Limb (tissue), 2 donors: ENCODE data around the gene PNKP.

Experiments
- DNase-seq, 2 donors: peaks; one replicate each; pipeline ENCODE4 v3.0.0-alpha.2; 2016; ENCODE audit errors: extremely low spot score in 2 of 2

PNKP gene

GRCh38 chr19:49860336-49861102 lies 6.9 kb downstream of the PNKP start:
- peak in 1 of 2 donors; percentile 52 for DNase-seq

GRCh38 chr19:49859682-49860335 lies 7.6 kb downstream of the PNKP start:
- no peak for DNase-seq

GRCh38 chr19:49858088-49858985 lies 9.0 kb downstream of the PNKP start:
- DNase-seq = no peak

GRCh38 chr19:49857838-49858087 lies 9.6 kb downstream of the PNKP start:
- DNase-seq = no peak

- no peak for DNase-seq
These were observed 10.1 kb downstream of the PNKP start for GRCh38 chr19:49857061-49857837.

- DNase-seq = no peak
These were observed 10.8 kb downstream of the PNKP start for GRCh38 chr19:49856574-49857021.

- no peak for DNase-seq
These were observed 11.5 kb downstream of the PNKP start for GRCh38 chr19:49855676-49856573.

- no peak for DNase-seq
These were observed 12.1 kb downstream of the PNKP start for GRCh38 chr19:49855277-49855675.

- no peak for DNase-seq
These were observed 12.8 kb downstream of the PNKP start for GRCh38 chr19:49854378-49855263.

GRCh38 chr19:49853852-49854377 lies 13.5 kb downstream of the PNKP start:
- DNase-seq = no peak

GRCh38 chr19:49852631-49853126 lies 14.7 kb downstream of the PNKP start:
- no peak for DNase-seq

GRCh38 chr19:49851456-49852259 lies 15.7 kb downstream of the PNKP start:
- peak in 1 of 2 donors; percentile 86 for DNase-seq

- peak; percentile 85 to 98 for DNase-seq
These were observed 16.7 kb downstream of the PNKP start, which contains the start of gene PTOV1 for GRCh38 chr19:49850487-49851342. TSS of gene PTOV1 (plus strand) at chr19:49851159.

GRCh38 chr19:49850221-49850486 lies 17.2 kb downstream of the PNKP start:
- DNase-seq = no peak

- DNase-seq = no peak
These were observed 17.7 kb downstream of the PNKP start for GRCh38 chr19:49849433-49850220.

- no peak for DNase-seq
These were observed 18.4 kb downstream of the PNKP start for GRCh38 chr19:49848938-49849337.
